AG04450 (cell line): Measurements from ENCODE around the gene PNPLA7. TPM values are rescaled to one million over a fixed set of nuclear protein-coding genes. Genes with fewer than 3 reads are reported as not detected.

Source experiments
- CTCF ChIA-PET: fragments of 300-600, 350-600 bp; formaldehyde crosslinking; extraction: SDS; loops from one replicate; lab custom pipeline; 2022; ENCODE audit warnings: antibody characterized with exemption, inconsistent platforms; lab: Charles Lee
- POLR2A ChIA-PET: fragments of 350-600 bp; formaldehyde crosslinking; extraction: SDS; loops from one replicate; lab custom pipeline; 2021; ENCODE audit warnings: antibody characterized with exemption, inconsistent platforms; lab: Yijun Ruan, JAX
- DNase-seq: peaks from one replicate; pipeline ENCODE4 v3.0.0-alpha.2; 2011; ENCODE audit warnings: low read depth, low spot score
- H3K27ac ChIP-seq: one replicate; pipeline ENCODE4 v1.5.1; 2012; ENCODE audit warnings: low read depth, low read length, control low read depth
- H3K27me3 ChIP-seq: one replicate; pipeline ENCODE4 v1.6.0; 2012; ENCODE audit warnings: low read length; ENCODE audit not compliant: control insufficient read depth, insufficient read depth
- H3K4me3 ChIP-seq: 2 replicates; pipeline ENCODE4 v1.5.1; 2011; ENCODE audit warnings: mild to moderate bottlenecking, low read depth, low read length, control low read depth
- H3K9me3 ChIP-seq: 2 replicates; pipeline ENCODE4 v1.5.1; 2012; ENCODE audit warnings: low read length; ENCODE audit not compliant: control insufficient read depth, insufficient read depth
- CTCF ChIP-seq: IDR thresholded peaks from 2 replicates; pipeline ENCODE4 v1.5.1; 2011; ENCODE audit warnings: low read depth, low read length, control low read depth, inconsistent platforms
- polyA plus RNA-seq: library from polyadenylated mRNA; depleted of rRNA; stranded (reverse); fragments of >200 nt; gene quantifications from 2 replicates; pipeline ENCODE4 v1.2.3, GENCODE V29; 2011

PNPLA7 gene
- polyA plus RNA-seq, 1 experiment = 0.26 TPM

GRCh38 chr9:137494550-137495351 is 55.5 kb downstream of the PNPLA7 start:
- Histone ChIP-seq H3K4me3 (no peak overlapping the region), H3K27me3 (peaks cover 6% of the 10 kb centered on the region), H3K27ac (no peak overlapping the region), H3K9me3 (peaks cover 28% of the 10 kb centered on the region)
- no peak for TF ChIP-seq CTCF
- POLR2A ChIA-PET = no interaction called here
- CTCF ChIA-PET = no interaction called here
- no peak for DNase-seq

GRCh38 chr9:137494104-137494544 is 56.1 kb downstream of the PNPLA7 start:
- TF ChIP-seq CTCF = no peak
- Histone ChIP-seq H3K4me3 (no peak overlapping the region), H3K27ac (no peak overlapping the region), H3K27me3 (peaks cover 7% of the 10 kb centered on the region), H3K9me3 (peaks cover 28% of the 10 kb centered on the region)
- POLR2A ChIA-PET = no interaction called here
- CTCF ChIA-PET = interaction anchor here (0.6 kb wide), 1 partner anchor 123 kb away, joined by 3 read pairs; no protein-coding TSS in a partner anchor
- DNase-seq = no peak

GRCh38 chr9:137493364-137494103 is 56.7 kb downstream of the PNPLA7 start:
- Histone ChIP-seq H3K27ac (no peak overlapping the region), H3K4me3 (no peak overlapping the region), H3K9me3 (peaks cover 26% of the 10 kb centered on the region), H3K27me3 (peaks cover 7% of the 10 kb centered on the region)
- TF ChIP-seq CTCF = no peak
- no peak for DNase-seq
- CTCF ChIA-PET = interaction anchor here (0.6 kb wide), 1 partner anchor 123 kb away, joined by 3 read pairs; no protein-coding TSS in a partner anchor
- POLR2A ChIA-PET = no interaction called here

GRCh38 chr9:137492464-137493363 is 57.5 kb downstream of the PNPLA7 start:
- no peak overlapping the region for H3K27ac ChIP-seq
- CTCF ChIA-PET = no interaction called here
- POLR2A ChIA-PET = no interaction called here
- DNase-seq = no peak
- H3K4me3 ChIP-seq = no peak overlapping the region
- no peak for TF ChIP-seq CTCF
- peaks cover 16% of the 10 kb centered on the region for H3K27me3 ChIP-seq
- peaks cover 20% of the 10 kb centered on the region for H3K9me3 ChIP-seq
